PC-9 (cell line): ENCODE measurements around the gene DAZAP2. TPM values are rescaled to one million over a fixed set of nuclear protein-coding genes. Genes with fewer than 3 reads are reported as not detected.
A peak's percentile ranks its signal among the peaks of the same experiment; 100 is the strongest.

Experiments used
- BruUV-seq: library from RNA; stranded (reverse); fragments of 400-500 nt; replicated peaks from 2 replicates; lab custom pipeline; 2021; lab: Mats Ljungman, UMichigan
- CTCF ChIA-PET: fragments of 300-600 bp; sonication (Branson Sonifier 250); formaldehyde crosslinking; loops from one replicate; lab custom pipeline; 2022; ENCODE audit warnings: antibody characterized with exemption; lab: Charles Lee
- POLR2A ChIA-PET: fragments of 300-600 bp; sonication (Branson Sonifier 250); formaldehyde crosslinking; loops from one replicate; lab custom pipeline; 2022; ENCODE audit warnings: antibody characterized with exemption; ENCODE audit not compliant: unreplicated experiment; lab: Charles Lee
- DNase-seq, 2 experiments: peaks; one replicate each; pipeline versions ENCODE4 v3.0.0 to v3.0.0-alpha.2; 2015 to 2022; ENCODE audit warnings: mixed read lengths in 1 of 2
- H2AFZ ChIP-seq: fragments of 200-600 bp; sonication (generic); 2 replicates; pipeline ENCODE4 v1.8.1; 2017; ENCODE audit warnings: antibody characterized with exemption
- H3F3A ChIP-seq: fragments of 200-600 bp; sonication (generic); 2 replicates; pipeline ENCODE4 v1.8.1; 2017; ENCODE audit warnings: antibody characterized with exemption, mild to moderate bottlenecking, low read depth; ENCODE audit not compliant: insufficient read depth
- H3K27ac ChIP-seq: fragments of 200-600 bp; sonication (generic); 2 replicates; pipeline ENCODE4 v1.6.1; 2016; ENCODE audit warnings: mixed run types
- H3K27me3 ChIP-seq: fragments of 200-600 bp; sonication (generic); 2 replicates; pipeline ENCODE4 v1.6.1; 2016; ENCODE audit warnings: low read depth, mixed run types; ENCODE audit not compliant: insufficient read depth
- H3K36me3 ChIP-seq: fragments of 200-600 bp; sonication (generic); 2 replicates; pipeline ENCODE4 v1.6.1; 2016; ENCODE audit warnings: low read depth, mixed run types
- H3K4me1 ChIP-seq: fragments of 200-600 bp; sonication (generic); replicated peaks from 2 replicates; pipeline ENCODE4 v1.6.1; 2016; ENCODE audit warnings: mixed run types; ENCODE audit not compliant: insufficient read depth
- H3K4me2 ChIP-seq: fragments of 200-600 bp; sonication (generic); 2 replicates; pipeline ENCODE4 v1.6.1; 2017; ENCODE audit warnings: mixed run types
- H3K4me3 ChIP-seq: fragments of 200-600 bp; sonication (generic); 2 replicates; pipeline ENCODE4 v1.6.1; 2016; ENCODE audit warnings: mixed run types
- H3K79me2 ChIP-seq: fragments of 200-600 bp; sonication (generic); 2 replicates; pipeline ENCODE4 v1.6.1; 2017; ENCODE audit warnings: low read depth, mixed run types
- H3K9me2 ChIP-seq: fragments of 200-600 bp; sonication (generic); 2 replicates; pipeline ENCODE4 v1.8.1; 2017; ENCODE audit warnings: mild to moderate bottlenecking; ENCODE audit not compliant: insufficient read depth
- H3K9me3 ChIP-seq: fragments of 200-600 bp; sonication (generic); 2 replicates; pipeline ENCODE4 v1.8.1; 2016; ENCODE audit warnings: low read depth; ENCODE audit not compliant: insufficient read depth
- H4K20me1 ChIP-seq: fragments of 200-600 bp; sonication (generic); 2 replicates; pipeline ENCODE4 v1.8.1; 2017; ENCODE audit not compliant: insufficient read depth
- EZH2 ChIP-seq: fragments of 200-600 bp; sonication (generic); IDR thresholded peaks from 2 replicates; pipeline ENCODE4 v1.8.0; 2017; ENCODE audit warnings: antibody characterized with exemption, low read depth
- intact Hi-C: fragments of 100-400 bp; cut with micrococcal nuclease; formaldehyde crosslinking; loops from one replicate; pipeline ENCODE4 v1.10.0; 2022; ENCODE audit not compliant: unreplicated experiment
- total RNA-seq: library from RNA; stranded (reverse); gene quantifications from 2 replicates; pipeline ENCODE4 v1.2.3, GENCODE V29; 2021
- TF ChIP-seq, protein P1 (sequence below): fragments of 200-600 bp; sonication (generic); conservative IDR thresholded peaks from 2 replicates; pipeline ENCODE4 v1.6.1; 2017; ENCODE audit warnings: mixed run types, antibody characterized with exemption, mild to moderate bottlenecking, moderate library complexity

The DAZAP2 gene
- total RNA-seq, 1 experiment from 2014 or later = 154 TPM

DNA sequence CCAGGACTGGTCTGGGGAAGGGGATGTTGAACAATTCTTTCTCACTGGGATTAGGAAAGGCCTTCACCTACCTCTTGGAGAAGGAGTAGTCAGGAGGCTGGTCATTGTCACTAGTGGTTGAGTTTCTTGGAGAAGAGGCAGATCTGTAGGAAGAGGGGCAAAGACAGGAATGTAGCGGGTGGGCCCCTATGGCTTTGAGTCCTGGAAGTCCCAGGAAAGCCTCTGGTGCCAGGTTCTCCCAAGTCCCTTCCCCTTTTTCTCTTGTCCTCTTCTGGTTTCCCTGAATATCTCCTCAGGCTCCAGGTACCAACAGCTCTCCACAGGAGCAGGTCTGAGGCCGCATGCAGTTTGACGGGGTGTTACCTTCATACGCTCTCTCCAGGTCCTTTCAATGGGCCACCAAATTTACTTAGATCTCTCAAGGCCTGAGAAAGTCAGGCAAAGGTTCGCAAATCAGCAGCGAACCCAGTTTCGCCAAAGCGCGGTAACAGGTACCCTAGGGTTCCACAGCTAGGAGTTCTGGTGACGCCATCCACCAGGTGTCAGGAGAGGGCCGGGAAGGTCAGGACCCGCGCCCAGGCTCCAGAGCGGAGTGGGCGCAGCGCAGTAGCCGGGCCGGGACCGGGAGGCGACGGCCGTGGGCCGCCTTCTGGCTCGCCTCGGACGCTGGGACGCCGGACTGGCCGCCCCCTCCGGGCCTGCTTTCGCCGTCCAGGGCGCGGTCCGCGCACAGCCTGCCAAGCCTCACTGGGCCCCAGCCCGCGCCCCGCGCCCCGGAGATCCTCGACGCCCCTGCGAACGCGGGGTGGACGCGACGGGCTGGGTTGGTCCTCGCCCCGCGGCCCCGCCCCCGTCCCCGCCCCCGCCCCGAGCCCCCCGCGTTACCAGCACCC is 30.8 kb downstream of the DAZAP2 start:
- Histone ChIP-seq H3F3A (peaks cover 31% of the 10 kb centered on the region), H3K27ac (peak overlapping the region; percentile 95), H3K4me2 (peak overlapping the region; percentile 98), H3K4me3 (peak overlapping the region; percentile 91), H3K9me3 (no peaks in the 10 kb centered on the region), H2AFZ (peak overlapping the region; percentile 76), H3K9me2 (no peaks in the 10 kb centered on the region), H3K27me3 (no peaks in the 10 kb centered on the region), H3K79me2 (peaks cover 52% of the 10 kb centered on the region), H3K36me3 (peaks cover 15% of the 10 kb centered on the region), H4K20me1 (no peaks in the 10 kb centered on the region), H3K4me1 (peaks cover 33% of the 10 kb centered on the region)
- ChIA-PET POLR2A (interaction anchor here (0.6 kb wide), 1 partner anchor 881 kb away, joined by 3 read pairs; no protein-coding TSS in a partner anchor), CTCF (interaction anchor here (0.7 to 2.4 kb wide), 3 partner anchors 32 to 82 kb away, joined by 3 to 10 read pairs (median 4); no protein-coding TSS in a partner anchor)
- DNase-seq = peak; percentile 67 to 74
- no peak for TF ChIP-seq EZH2
- TF ChIP-seq, protein P1, sequence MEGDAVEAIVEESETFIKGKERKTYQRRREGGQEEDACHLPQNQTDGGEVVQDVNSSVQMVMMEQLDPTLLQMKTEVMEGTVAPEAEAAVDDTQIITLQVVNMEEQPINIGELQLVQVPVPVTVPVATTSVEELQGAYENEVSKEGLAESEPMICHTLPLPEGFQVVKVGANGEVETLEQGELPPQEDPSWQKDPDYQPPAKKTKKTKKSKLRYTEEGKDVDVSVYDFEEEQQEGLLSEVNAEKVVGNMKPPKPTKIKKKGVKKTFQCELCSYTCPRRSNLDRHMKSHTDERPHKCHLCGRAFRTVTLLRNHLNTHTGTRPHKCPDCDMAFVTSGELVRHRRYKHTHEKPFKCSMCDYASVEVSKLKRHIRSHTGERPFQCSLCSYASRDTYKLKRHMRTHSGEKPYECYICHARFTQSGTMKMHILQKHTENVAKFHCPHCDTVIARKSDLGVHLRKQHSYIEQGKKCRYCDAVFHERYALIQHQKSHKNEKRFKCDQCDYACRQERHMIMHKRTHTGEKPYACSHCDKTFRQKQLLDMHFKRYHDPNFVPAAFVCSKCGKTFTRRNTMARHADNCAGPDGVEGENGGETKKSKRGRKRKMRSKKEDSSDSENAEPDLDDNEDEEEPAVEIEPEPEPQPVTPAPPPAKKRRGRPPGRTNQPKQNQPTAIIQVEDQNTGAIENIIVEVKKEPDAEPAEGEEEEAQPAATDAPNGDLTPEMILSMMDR = peak; percentile 60
- intact Hi-C loops = loop anchor here (1.0 to 5.0 kb wide), 2 partner anchors 58 to 72 kb away; no protein-coding TSS in a partner anchor
- BruUV-seq = TSS peak; percentile 43

- H3K27ac ChIP-seq = peak within 1 kb of the TSS; percentile 95
- peak within 1 kb of the TSS; percentile 98 for H3K4me2 ChIP-seq
- H3K36me3 ChIP-seq = peaks cover 11% of the 10 kb centered on the region
- peak; percentile 73 to 92 for DNase-seq
- ChIA-PET CTCF (interaction anchor here (0.6 to 2.4 kb wide), 3 partner anchors 26 to 71 kb away, joined by 3 to 10 read pairs (median 6); no protein-coding TSS in a partner anchor), POLR2A (interaction anchor here (0.6 to 0.8 kb wide), 5 partner anchors 38 to 916 kb away, joined by 3 to 6 read pairs (median 4); no protein-coding TSS in a partner anchor)
- H3K9me2 ChIP-seq = no peaks in the 10 kb centered on the region
- peak within 1 kb of the TSS; percentile 85 for H2AFZ ChIP-seq
- no peaks in the 10 kb centered on the region for H3K9me3 ChIP-seq
- H3K4me3 ChIP-seq = peak within 1 kb of the TSS; percentile 91
- H3K4me1 ChIP-seq = peaks cover 36% of the 10 kb centered on the region
- TSS peak; percentile 85 for BruUV-seq
- peaks cover 31% of the 10 kb centered on the region for H3F3A ChIP-seq
- H3K27me3 ChIP-seq = no peaks in the 10 kb centered on the region
- peaks cover 46% of the 10 kb centered on the region for H3K79me2 ChIP-seq
- intact Hi-C loops = loop anchor here (5.0 kb wide), 1 partner anchor 57 kb away; no protein-coding TSS in a partner anchor
- no peaks in the 10 kb centered on the region for H4K20me1 ChIP-seq
- TF ChIP-seq, protein P1 = no peak
- TF ChIP-seq EZH2 = no peak
Observed at GRCh38 chr12:51270067-51270950, 31.7 kb downstream of the DAZAP2 start, which contains the start of gene SMAGP. Gene SMAGP, minus strand, starts transcription at chr12:51270415. Its CDS starts 1,137 bp downstream, at chr12:51269278.
